Camera-type eye (tissue), 1 donor: ENCODE data around the gene SSBP4. TPM values are rescaled to one million over a fixed set of nuclear protein-coding genes. Genes with fewer than 3 reads are reported as not detected.

Experiments used
- total RNA-seq: library from RNA; depleted of rRNA; stranded (reverse); fragments of >200 nt; gene quantifications from one replicate; pipeline ENCODE4 v1.2.3, GENCODE V29; 2014

SSBP4 gene
- 49.9 TPM for total RNA-seq

DNA sequence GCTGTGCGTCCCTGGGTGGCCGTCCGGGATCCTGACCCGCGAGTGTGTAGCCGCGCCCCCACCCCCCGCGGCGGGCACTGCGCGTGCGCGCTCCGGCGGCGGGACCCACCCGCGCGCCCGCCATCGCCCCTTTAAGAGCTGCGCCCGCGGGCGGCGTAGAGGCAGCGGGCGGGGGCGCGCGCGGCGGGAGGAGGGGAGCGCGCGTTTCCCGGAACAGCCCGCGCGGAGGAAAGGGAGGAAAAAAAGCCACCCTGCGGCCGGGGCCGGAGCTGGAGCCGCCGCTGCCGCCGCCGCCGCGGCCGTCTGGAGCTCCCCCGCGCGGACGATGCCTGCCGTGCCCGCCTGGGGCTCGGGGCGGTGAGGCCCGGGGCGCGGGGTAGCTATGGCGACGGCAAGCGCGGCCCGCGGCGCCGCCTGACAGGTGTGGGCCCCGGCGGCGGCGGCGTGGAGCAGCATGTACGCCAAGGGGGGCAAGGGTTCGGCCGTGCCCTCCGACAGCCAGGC is at the start of gene SSBP4:
SSBP4 (plus strand) TSS at position 204 of the 504 bp plus-strand sequence; CDS start at position 455, 251 bp downstream.

DNA sequence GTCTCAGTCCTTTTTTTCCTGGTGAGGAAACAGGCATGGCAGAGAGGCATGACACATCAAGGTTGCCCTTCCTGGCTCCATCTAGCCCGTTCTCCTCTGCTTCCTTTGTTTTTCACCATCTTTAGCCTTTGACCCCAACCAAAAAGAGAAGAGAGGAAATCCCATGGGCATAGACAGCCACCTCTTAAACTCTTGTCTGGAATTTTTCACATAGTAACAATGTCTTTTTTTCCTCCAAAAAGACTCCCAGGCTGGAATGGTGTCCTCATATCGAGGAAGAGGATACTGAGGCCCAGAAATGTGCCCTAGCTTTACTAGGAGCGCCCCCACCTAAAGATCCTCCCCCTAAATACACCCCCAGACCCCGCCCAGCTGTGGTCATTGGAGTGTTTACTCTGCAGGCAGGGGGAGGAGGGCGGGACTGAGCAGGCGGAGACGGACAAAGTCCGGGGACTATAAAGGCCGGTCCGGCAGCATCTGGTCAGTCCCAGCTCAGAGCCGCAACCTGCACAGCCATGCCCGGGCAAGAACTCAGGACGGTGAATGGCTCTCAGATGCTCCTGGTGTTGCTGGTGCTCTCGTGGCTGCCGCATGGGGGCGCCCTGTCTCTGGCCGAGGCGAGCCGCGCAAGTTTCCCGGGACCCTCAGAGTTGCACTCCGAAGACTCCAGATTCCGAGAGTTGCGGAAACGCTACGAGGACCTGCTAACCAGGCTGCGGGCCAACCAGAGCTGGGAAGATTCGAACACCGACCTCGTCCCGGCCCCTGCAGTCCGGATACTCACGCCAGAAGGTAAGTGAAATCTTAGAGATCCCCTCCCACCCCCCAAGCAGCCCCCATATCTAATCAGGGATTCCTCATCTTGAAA is 33.3 kb upstream of the SSBP4 start, which contains the start of gene GDF15:
GDF15 (plus strand) TSS at position 484 of the 868 bp plus-strand sequence; CDS start at position 516, 32 bp downstream.

DNA sequence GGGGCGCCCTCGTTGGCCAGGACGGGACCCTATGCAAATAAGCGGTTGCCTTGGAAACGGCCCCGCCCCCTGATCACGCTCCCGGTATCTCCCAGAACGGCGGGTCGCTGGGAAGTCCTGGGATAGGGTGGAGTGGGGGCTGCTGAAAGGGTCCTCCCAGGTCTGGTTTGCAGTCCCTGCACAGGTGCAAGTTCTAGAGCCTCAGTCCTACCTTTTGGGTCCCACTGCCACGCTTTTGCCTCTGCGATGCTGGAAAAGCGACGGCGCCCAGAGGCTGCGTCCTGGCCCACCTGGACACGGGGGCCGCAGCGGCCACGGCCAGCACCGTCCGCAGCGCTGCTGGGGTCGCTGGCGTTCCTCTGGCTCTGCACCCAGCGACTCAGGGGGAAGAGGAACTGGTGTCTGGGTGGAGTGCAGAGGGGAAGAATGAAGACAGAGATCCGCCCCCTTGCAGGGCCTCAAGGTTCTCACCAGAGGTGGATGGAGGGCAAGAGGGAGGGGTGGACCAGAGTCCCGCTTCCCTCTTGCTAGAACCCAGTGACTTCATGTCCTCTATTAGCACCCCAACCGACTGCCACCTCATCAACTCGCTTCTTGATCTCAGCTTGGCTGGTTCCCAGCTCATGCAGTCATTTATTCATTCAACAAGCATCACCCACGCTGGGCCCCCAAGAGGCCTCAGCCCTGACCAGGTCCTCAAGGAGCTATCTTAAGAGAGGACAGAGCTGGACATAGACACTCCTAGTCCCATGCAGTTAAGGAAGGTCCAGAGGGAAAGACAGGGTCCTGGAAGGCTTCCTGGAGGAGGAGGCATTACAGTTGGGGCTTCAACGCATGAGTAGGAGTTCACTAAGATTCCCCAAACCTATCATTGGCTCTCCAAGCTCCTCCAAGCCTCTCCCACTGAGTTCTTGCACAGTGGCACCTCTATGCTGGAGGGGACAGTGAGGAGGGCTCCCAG is 21.7 kb upstream of the SSBP4 start, which contains the start of gene LRRC25:
LRRC25 (minus strand) TSS at position 381 of the 961 bp plus-strand sequence. CDS start 659 bp downstream, outside the sequence.

DNA sequence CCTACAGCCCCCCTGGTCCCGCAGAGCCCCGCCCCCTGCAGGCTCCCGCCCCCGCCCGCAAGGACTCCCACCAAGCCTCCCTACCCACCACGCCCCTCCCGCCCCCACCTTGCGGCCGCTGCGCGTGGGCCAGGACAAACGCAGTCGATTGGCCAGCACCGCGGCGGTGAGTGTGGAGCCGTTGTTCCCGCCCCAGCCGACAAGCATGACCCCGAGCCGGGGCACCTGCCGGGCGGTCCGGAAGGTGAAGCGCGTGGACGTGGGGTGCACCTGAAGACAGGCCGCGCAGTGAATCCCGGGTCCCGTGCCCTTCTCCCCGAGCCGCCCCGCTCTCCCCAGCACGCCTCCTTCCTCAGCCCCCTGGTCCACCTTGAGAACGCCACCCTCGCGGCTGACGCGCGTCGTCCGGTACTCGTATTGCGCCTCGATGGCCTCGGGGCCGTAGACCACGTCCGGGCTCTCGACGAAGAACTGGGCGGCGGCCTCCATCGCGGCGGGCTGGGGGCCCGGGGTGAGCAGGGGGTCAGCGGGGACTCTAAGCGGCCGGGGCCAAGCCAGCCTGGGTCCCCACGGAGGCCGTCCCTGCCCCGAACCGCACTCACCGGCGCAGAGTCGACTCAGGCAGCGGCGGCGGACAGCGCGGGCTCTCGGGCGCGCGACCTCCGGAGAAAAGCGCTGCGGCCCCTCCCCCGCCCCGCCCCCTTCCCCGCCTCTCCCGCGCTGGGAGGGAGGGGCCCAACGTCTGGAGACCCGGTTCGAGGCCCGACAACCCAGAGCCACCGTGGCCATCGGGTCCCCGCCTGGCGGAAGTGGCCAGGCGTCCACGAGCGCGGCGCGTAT is 18.5 kb downstream of the SSBP4 start, which contains the start of gene ISYNA1:
ISYNA1 (minus strand) TSS at position 643 of the 840 bp plus-strand sequence; CDS start at position 489, 154 bp downstream.

Other genes with a start within 250 kb of the SSBP4 start
- 5.8 TPM for gene IFI30, start 245.6 kb upstream of the SSBP4 start, total RNA-seq
- 9.4 TPM for gene MPV17L2, start 226.2 kb upstream of the SSBP4 start, total RNA-seq
- 21.1 TPM for gene RAB3A, start 215.4 kb upstream of the SSBP4 start, total RNA-seq
- gene PDE4C, start 193.0 kb upstream of the SSBP4 start, total RNA-seq = 3.8 TPM
- 3.1 TPM for gene IQCN, start 144.9 kb upstream of the SSBP4 start, total RNA-seq
- gene JUND, start 137.8 kb upstream of the SSBP4 start, total RNA-seq = 217 TPM
- gene LSM4, start 96.3 kb upstream of the SSBP4 start, total RNA-seq = 99.8 TPM
- 19.3 TPM for gene PGPEP1, start 78.8 kb upstream of the SSBP4 start, total RNA-seq
- gene GDF15, start 33.2 kb upstream of the SSBP4 start, total RNA-seq = 8.2 TPM
- 2.0 TPM for gene LRRC25, start 21.8 kb upstream of the SSBP4 start, total RNA-seq
- gene ISYNA1, start 18.7 kb downstream of the SSBP4 start, total RNA-seq = 75.6 TPM
- gene ELL, start 102.7 kb downstream of the SSBP4 start, total RNA-seq = 12.5 TPM
- 166 TPM for gene FKBP8, start 124.2 kb downstream of the SSBP4 start, total RNA-seq
- 42.3 TPM for gene KXD1, start 138.5 kb downstream of the SSBP4 start, total RNA-seq
- gene UBA52, start 152.5 kb downstream of the SSBP4 start, total RNA-seq = 388 TPM
- 46.2 TPM for gene REX1BD, start 169.4 kb downstream of the SSBP4 start, total RNA-seq
- gene CRLF1, start 187.4 kb downstream of the SSBP4 start, total RNA-seq = 13.3 TPM
- 22.3 TPM for gene TMEM59L, start 193.5 kb downstream of the SSBP4 start, total RNA-seq
- gene KLHL26, start 217.6 kb downstream of the SSBP4 start, total RNA-seq = 18.0 TPM